GM11168 (cell line): ENCODE data around the gene HOXC5.

ENCODE experiments used
- in situ Hi-C: fragments of 300-500 bp; cut with MboI; formaldehyde crosslinking; loops from one replicate; pipeline ENCODE4 v1.12.0; 2022; ENCODE audit warnings: low sequenced_read_pairs; ENCODE audit not compliant: unreplicated experiment

Gene HOXC5

GRCh38 chr12:54042970-54043853 is 10.4 kb downstream of the HOXC5 start:
- in situ Hi-C loops, result no loop called here

DNA sequence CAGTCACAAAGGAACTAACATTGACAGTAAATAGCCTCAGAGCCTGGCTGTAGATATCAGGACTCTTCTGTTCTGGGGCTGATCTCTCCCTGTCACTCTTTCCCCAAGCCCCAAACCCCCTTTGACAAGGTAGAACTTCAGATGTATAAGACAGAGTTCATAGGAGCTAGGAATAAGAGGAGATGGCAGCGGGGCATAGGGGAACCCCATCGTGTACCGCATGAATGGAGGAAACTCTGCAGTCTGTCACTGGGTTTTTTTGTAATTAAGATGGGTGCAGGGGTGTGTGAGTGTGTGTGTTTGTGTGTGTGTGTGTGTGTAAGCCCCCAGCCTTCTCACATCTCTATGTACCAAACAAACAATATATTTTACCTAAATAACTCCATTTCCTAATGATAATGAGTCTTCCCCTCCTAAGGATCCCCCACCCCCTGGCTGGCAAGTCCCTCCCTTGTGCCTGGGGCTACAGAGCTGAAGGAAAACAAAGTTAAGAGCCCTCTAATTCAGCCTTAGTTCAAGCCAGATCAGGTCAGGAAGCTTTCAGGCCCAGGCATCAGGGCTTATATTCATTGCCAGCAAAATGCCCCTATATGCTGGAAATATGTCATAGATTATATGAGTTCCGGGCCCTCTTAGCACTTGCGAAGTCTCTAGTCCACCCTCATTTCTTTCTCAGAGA is 11.7 kb downstream of the HOXC5 start:
- in situ Hi-C loops, result no loop called here

- in situ Hi-C loops, result no loop called here
Measured at GRCh38 chr12:54045401-54045800, 12.6 kb downstream of the HOXC5 start.

DNA sequence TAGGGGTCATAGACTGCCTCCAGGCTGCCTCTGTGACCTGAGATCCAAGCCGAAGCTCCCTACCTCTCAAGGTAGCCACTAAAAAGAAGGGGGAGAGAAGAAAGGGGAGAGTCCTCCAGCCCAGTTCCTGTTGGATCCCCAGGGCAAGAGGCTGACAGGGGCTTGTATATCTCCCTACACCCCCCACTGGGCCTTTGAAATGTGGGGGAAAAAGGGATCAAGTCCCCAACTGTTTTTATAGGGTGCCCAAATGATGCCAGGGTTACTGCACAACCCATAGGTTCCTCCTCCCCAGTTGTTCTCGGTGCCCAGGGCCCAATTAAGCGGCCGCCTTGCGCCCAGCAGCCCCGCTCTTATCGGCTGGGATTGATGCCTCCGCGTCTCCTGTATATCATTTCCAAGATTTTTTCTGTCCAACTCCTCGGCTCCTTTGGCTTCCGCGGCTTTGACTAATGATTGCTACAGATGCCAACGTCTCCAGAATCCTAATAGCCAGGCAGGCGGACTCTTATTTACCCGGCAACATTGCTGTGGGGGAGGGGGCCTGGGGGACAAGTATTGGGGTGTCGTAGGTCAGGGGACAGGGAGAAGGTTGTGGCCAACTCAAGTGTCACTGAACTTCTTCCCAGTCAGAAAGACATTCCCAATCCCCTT is 13.1 kb downstream of the HOXC5 start:
- in situ Hi-C loops, result no loop called here

DNA sequence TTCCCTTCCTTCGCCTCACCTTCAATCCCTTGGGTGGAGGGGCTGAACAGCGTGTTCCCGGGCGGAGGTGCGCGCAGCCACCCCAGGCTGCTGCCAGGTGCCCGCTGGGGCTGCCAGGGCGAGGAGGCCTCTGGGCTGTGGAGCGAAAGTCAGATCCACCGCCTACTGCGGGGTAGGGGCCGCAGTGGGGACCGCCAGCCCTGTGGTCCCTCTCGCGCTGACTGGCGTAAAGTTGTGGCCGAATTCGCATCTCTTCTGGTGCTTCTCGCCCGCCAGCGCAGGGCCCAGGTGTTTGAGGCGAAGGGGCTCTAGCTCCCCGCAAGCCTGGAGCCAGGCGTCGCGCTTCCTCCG is 13.9 kb downstream of the HOXC5 start:
- in situ Hi-C loops, result no loop called here

DNA sequence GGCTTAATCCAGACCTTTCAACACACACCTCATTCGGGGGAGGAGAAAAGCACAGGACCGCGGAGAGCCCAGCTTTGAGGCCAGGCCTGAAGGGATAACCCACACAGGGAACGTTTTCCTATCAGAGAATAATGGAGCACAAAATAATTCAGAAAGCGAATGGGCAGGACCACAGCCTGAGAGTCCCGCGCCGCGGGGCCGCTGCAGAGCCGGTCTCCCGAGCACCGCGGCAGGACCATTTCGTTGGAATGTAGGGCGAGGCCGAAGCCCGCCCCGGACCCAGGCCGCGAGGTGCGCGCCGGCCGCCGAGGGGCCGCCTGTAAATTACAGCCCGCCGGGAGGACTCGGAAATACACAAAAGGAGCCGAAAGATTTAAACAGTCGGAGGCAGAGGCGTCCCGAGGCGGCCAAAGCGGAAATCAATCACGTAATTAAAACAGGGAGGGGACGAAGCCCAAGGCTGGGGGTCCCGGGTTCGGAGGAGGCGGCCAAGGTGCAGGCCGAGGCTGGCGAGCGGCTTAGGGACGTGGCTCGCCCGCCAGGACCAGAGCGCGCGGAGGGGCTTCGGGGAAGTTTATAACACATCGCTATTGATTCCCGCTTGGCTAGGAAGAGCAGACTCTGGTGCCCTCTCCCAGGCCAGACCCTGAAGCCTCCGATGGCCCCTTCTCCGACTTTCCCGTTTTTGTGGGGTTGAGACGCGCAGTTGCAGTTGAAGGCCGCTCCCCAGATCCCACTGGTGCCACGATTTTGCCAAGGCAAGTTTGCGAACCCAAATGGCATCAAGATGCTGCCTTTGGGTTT is 14.5 kb downstream of the HOXC5 start:
- in situ Hi-C loops, result no loop called here

DNA sequence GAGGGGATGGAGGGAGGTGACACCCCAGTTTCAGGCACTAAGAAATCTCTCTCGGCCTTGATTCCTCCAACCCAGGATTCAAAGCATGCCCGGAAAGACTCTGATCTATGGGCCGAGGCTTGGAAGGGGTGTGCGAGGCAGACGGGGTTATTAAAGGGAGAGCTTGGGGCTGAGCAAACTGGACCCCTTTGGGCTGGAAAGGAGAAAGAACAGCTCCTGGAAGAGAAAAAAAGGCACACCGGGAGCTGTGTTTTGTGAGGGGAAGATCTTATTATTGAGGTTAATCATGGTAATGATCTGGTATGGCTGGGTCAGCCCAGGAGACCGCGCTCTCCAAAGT is 15.1 kb downstream of the HOXC5 start:
- in situ Hi-C loops, result no loop called here

DNA sequence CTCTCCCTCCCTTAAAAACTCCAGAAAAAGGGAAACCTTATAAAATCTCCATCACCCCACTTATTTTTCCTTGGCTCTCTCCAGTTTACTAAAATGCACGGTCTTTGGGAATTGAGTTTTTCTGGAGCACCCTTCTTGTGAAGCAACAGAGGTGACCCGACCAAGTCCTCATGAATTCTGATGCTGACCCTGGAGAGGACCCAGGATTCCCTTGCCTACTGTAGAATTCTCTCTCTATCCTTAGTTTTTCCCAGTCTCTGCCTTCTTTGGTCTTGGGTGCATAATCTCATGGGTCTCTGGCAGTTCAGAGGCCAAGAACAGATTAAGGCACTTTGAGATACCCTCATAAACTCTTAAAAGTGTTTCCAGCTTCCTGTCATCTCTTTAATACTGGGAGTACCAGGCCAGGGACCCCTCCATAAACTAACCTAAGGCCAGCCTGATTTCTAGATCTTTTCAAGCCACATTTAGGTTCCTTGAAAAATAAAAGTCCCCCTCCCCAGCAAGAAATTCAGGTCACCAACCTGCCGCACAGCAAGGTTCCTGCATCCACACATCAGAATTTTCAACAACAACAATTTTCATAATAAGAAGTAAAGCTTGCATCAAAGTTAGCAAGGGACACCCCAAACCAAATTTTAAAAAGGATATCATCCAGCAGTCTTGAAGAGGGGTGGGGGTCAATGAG is 15.7 kb downstream of the HOXC5 start:
- in situ Hi-C loops, result no loop called here

DNA sequence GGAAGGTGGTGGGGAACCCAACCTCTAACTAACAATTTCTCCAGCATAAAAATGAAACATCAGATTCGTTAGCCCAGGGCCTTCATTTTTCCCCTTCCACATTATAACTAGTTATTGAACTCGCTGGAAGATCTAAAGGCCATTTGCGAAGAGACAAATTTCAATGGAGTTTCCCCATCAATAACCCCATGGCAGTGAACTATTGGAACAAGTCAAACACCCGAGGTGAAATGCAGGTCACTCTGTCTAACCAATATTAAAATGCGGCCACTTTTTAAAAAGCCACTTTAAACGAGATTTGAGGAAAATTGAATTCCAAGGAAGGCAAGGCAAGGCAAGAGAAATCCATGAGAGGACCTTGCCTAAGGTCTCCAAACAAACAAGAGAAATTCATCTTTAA is 16.3 kb downstream of the HOXC5 start:
- in situ Hi-C loops, result no loop called here

GRCh38 chr12:54050482-54050810 is 17.6 kb downstream of the HOXC5 start:
- in situ Hi-C loops, result no loop called here

DNA sequence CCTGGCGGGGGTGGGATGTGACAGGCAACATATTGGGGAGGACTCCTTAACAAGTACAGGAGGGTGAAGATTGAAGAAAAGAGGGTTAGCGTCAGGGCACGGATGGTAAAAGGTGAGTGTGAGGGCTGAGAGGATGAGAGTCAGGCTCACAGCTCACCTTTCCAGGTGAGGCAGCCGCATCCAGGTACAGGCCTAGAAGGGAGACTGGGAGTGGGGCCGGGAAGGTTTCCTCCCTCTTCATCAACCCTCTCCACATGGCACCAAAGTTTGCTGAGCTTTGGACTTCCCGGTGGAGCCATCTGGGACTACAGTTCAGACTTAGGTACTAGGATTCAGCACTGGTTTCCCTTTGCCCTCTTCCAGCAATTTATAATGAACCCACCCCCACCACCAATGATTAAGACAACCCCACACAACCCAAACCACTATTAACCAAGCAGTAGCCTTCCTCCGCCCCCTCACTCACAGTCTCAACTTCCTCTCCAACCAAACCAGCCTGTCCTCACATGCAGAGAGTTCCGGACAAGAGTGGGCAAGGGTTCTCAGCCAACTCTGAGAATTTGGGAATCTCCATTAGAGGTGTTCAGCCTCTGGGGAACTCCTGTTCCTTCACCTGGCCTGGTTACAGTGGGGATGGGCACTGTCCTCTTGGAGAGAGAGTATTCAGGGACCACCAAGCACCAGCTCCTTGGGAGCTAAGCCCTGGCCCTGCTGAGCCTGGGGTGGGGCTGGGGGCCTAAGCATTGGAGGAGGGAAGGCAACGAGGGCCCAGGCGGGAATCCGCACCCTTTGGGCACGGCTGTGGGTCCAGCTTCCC is 18.4 kb downstream of the HOXC5 start:
- in situ Hi-C loops, result no loop called here

- in situ Hi-C loops, result no loop called here
Measured at GRCh38 chr12:54051874-54052437, 19.1 kb downstream of the HOXC5 start.

DNA sequence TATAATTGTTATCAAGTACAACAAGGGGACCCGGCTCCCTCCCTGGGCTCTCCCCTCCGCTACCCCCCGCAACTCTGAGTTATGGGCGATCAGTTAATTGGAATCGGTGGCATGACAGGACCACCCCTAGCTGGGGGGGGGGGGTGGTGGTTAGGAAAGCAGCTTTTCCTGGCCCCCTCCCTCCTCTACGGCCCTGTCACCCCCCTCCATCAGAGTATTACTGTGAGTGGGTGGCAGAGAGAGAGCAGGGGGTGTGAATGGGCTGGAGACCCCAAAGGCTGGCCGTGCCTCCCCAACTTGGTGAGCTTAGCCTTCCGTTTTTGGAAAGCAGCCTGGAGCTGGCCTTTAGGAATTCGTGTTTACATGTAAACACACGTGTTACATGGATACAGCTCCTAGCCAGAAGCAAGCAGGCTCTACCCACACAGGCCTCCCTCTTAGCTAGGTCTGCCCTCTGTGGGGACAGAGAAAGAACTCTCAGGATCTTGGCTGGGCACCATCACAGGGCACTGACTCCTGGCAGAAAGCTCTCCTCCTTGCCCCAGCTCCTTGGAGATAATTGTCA is 19.7 kb downstream of the HOXC5 start:
- in situ Hi-C loops, result no loop called here

DNA sequence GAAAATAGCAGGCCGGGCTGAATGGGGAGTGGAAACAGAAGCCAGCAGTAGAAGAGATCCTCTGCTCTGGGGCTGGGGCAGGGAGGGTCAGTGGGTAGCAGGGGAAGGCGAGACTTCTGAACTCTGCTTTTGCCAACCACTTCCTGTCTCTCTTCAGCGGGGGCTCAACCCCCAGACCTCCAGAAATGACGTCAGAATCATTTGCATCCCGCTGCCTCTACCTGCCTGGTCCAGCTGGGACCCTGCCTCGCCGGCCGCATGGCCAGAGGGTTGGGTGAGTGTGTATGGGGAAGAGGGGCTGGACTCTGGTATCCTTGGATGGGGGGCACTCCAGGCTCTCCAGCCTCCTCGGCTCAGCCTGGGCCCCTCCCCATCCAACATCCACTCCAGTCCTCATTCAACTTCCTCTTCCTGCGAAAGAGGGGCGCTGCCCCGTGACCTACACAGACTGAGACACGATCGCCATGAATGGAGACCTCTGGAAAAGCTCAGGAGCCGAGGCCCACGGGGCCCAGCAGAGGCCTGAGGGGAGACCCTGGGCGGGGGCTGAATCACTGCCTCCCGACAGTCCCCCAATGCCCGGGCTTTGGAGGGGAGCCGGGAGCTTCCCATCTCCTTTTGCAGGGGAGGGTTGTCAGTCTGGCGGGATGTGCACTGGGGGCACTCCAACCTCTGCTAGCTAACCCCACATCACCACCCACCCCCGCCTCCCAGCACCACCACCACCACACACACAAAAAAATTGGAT is 20.3 kb downstream of the HOXC5 start:
- in situ Hi-C loops, result no loop called here

GRCh38 chr12:54053751-54054741 is 21.2 kb downstream of the HOXC5 start, which contains the start of gene HOXC4:
Gene HOXC4, plus strand, starts transcription at chr12:54053835. Its CDS starts 88 bp downstream, at chr12:54053923.
- in situ Hi-C loops, result no loop called here

DNA sequence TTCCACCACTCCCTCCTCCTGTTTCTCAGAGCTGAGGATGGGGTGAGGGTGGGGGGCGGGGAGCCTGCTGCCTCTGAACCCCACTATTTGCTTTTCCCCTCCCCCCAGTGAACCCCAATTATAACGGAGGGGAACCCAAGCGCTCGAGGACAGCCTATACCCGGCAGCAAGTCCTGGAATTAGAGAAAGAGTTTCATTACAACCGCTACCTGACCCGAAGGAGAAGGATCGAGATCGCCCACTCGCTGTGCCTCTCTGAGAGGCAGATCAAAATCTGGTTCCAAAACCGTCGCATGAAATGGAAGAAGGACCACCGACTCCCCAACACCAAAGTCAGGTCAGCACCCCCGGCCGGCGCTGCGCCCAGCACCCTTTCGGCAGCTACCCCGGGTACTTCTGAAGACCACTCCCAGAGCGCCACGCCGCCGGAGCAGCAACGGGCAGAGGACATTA is 21.9 kb downstream of the HOXC5 start:
- in situ Hi-C loops, result no loop called here

DNA sequence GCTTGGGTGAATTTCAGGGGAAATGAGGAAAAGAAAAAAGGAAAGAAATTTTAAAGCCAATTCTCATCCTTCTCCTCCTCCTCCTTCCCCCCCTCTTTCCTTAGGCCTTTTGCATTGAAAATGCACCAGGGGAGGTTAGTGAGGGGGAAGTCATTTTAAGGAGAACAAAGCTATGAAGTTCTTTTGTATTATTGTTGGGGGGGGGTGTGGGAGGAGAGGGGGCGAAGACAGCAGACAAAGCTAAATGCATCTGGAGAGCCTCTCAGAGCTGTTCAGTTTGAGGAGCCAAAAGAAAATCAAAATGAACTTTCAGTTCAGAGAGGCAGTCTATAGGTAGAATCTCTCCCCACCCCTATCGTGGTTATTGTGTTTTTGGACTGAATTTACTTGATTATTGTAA is 22.7 kb downstream of the HOXC5 start:
- in situ Hi-C loops, result no loop called here
